ENCODE measurements around the gene TRMT2B.

GRCh38 chrX:101080326-101081124 is 28.6 kb upstream of the TRMT2B start:
- TF ChIP-seq POLR2A (IDR thresholded peaks at IDR 0.05) (no peak), CTCF (IDR thresholded peaks at IDR 0.05) (no peak)

Measured in ovary (tissue), 3 donors.